ENCODE data around the gene NDUFS6.

DNA sequence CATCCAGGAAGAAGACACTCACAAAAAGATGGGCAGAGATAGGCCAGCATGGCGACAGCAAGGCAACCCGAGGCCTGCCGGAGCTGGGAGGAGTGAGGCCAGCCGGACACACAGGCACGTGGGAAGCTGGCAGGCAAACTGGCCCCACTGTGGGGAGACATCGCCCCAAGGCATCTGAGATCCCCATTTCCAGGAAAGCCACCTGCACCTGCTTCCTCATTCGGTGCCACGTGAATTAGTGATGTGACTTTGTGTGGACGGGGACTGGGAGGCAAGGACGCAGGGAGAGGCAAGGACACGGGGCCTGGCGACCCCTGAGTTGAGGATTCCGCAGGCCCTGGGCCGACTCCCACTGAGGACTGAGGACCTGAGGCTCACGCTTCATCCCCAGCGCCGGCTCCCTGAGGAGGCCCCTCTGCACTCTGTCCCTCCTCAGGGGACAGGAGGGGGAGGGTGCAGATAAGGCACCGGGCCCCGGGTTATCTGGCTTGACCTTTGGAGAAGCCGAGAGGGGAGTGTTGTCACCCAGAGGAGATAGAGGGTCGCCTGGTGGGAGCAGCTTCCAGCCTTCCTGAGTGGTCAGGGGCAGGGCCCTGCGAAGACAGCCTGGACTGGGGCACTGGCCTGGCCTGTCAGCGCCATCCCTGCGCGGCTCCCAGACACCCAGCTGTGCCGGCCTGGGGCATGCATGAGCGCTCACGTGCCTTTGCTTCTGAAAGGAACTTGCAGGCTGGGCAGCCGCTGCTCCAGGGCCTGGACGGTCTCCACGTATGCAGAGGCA, 39.7 kb downstream of the NDUFS6 start:
- TF ChIP-seq MXI1 (IDR thresholded peaks at IDR 0.05; ENCODE audit: borderline replicate concordance, low read depth, low read length), result no peak
- TF ChIP-seq, protein P1, sequence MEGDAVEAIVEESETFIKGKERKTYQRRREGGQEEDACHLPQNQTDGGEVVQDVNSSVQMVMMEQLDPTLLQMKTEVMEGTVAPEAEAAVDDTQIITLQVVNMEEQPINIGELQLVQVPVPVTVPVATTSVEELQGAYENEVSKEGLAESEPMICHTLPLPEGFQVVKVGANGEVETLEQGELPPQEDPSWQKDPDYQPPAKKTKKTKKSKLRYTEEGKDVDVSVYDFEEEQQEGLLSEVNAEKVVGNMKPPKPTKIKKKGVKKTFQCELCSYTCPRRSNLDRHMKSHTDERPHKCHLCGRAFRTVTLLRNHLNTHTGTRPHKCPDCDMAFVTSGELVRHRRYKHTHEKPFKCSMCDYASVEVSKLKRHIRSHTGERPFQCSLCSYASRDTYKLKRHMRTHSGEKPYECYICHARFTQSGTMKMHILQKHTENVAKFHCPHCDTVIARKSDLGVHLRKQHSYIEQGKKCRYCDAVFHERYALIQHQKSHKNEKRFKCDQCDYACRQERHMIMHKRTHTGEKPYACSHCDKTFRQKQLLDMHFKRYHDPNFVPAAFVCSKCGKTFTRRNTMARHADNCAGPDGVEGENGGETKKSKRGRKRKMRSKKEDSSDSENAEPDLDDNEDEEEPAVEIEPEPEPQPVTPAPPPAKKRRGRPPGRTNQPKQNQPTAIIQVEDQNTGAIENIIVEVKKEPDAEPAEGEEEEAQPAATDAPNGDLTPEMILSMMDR (conservative IDR thresholded peaks at IDR 0.05; ENCODE audit: low read depth, low read length), result no peak
- no peak for TF ChIP-seq POLR2A (IDR thresholded peaks at IDR 0.05; ENCODE audit: low read depth, low read length)
- TF ChIP-seq CHD1 (IDR thresholded peaks at IDR 0.05; ENCODE audit: low read depth, low read length), result no peak
- no peak for TF ChIP-seq FOS (IDR thresholded peaks at IDR 0.05; ENCODE audit: low read depth, low read length)
- no peak for TF ChIP-seq RCOR1 (IDR thresholded peaks at IDR 0.05; ENCODE audit: insufficient replicate concordance, low read length)
- TF ChIP-seq RAD21 (IDR thresholded peaks at IDR 0.05; ENCODE audit: low read length), result no peak
- TF ChIP-seq, protein P2, sequence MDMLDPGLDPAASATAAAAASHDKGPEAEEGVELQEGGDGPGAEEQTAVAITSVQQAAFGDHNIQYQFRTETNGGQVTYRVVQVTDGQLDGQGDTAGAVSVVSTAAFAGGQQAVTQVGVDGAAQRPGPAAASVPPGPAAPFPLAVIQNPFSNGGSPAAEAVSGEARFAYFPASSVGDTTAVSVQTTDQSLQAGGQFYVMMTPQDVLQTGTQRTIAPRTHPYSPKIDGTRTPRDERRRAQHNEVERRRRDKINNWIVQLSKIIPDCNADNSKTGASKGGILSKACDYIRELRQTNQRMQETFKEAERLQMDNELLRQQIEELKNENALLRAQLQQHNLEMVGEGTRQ (IDR thresholded peaks at IDR 0.05; ENCODE audit: low read depth, low read length), result no peak

Data from IMR-90 (cell line).